HepG2 (cell line): ENCODE measurements around the gene PPM1H.

Source experiments
- ATF4 ChIP-seq, 2 experiments: fragments of 450-650 bp in 1 of 2; sonication (generic) in 1 of 2; formaldehyde crosslinking; IDR thresholded peaks; 2 replicates each; pipeline versions ENCODE4 v1.5.0 to v1.8.0; 2020 to 2022; ENCODE audit warnings: mild to moderate bottlenecking in 1 of 2, missing genetic modification reagents in 1 of 2
- ATF6 ChIP-seq: sonication (generic); formaldehyde crosslinking; conservative IDR thresholded peaks from 2 replicates; pipeline ENCODE4 v1.4.0; 2020; ENCODE audit warnings: missing genetic modification reagents
- BHLHE40 ChIP-seq: IDR thresholded peaks from 2 replicates; pipeline ENCODE4 v1.6.1; 2011; ENCODE audit warnings: low read length, improper control_type of control experiment
- EZH2 ChIP-seq: conservative IDR thresholded peaks from 2 replicates; pipeline ENCODE4 v1.6.1; 2012; ENCODE audit warnings: mild to moderate bottlenecking, low read depth, low read length, moderate library complexity
- HDAC2 ChIP-seq: sonication (generic); formaldehyde crosslinking; IDR thresholded peaks from 2 replicates; pipeline ENCODE4 v1.4.0; 2020; ENCODE audit warnings: missing genetic modification reagents
- STAG1 ChIP-seq: sonication (generic); formaldehyde crosslinking; IDR thresholded peaks from 2 replicates; pipeline ENCODE4 v1.4.0; 2020; ENCODE audit warnings: missing genetic modification reagents
- TCF7L2 ChIP-seq: IDR thresholded peaks from 2 replicates; pipeline ENCODE4 v1.6.1; 2011; ENCODE audit warnings: mild to moderate bottlenecking, low read depth, low read length, moderate library complexity
- TEAD2 ChIP-seq: sonication (generic); formaldehyde crosslinking; IDR thresholded peaks from 2 replicates; pipeline ENCODE4 v1.9.0; 2021; ENCODE audit warnings: missing genetic modification reagents
- ZBTB8A ChIP-seq: sonication (generic); formaldehyde crosslinking; IDR thresholded peaks from 2 replicates; pipeline ENCODE4 v1.4.0; 2020; ENCODE audit warnings: mild to moderate bottlenecking, low read depth, missing genetic modification reagents, borderline replicate concordance
- TF ChIP-seq, protein P1 (sequence below): sonication (generic); formaldehyde crosslinking; IDR thresholded peaks from 2 replicates; pipeline ENCODE4 v1.8.1; 2023; ENCODE audit warnings: mild to moderate bottlenecking, moderate library complexity, missing genetic modification reagents
- TF ChIP-seq, protein P2 (sequence below): sonication (generic); formaldehyde crosslinking; IDR thresholded peaks from 2 replicates; pipeline ENCODE4 v1.8.0; 2022; ENCODE audit warnings: missing genetic modification reagents, low read depth, mild to moderate bottlenecking, borderline replicate concordance
- TF ChIP-seq, protein P3 (sequence below): IDR thresholded peaks from 2 replicates; pipeline ENCODE4 v1.6.1; 2016

- TF ChIP-seq EZH2: no peak
- no peak for TF ChIP-seq BHLHE40
- TF ChIP-seq TCF7L2: no peak
- TF ChIP-seq, protein P1, sequence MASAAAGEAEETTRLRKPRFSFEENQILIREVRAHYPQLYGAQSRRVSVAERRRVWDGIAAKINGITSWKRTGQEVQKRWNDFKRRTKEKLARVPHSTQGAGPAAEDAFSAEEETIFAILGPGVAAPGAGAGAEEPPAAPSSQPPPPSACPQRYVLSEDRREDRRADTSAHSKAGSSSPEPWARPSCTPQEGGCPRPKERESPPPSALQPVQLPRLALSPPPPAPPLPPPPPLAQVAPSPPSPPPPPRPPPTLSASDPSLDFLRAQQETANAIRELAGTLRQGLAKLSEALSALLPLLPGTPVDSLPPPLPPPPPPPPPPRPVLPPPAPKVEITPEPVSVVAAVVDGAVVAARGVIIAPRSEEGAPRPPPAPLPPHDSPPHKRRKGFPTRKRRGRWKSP (CRISPR knock-in tag): no peak
- TF ChIP-seq ATF6: no peak
- TF ChIP-seq, protein P2, sequence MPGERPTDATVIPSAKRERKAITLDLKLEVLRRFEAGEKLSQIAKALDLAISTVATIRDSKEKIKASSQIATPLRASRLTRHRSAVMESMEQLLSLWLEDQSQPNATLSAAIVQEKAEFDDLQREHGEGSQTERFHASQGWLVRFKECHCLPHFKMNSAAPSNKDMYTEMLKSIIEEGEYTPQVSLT: no peak
- no peak for TF ChIP-seq HDAC2 (CRISPR knock-in tag)
- TF ChIP-seq ZBTB8A: no peak
- TF ChIP-seq TEAD2: no peak
- TF ChIP-seq, protein P3, sequence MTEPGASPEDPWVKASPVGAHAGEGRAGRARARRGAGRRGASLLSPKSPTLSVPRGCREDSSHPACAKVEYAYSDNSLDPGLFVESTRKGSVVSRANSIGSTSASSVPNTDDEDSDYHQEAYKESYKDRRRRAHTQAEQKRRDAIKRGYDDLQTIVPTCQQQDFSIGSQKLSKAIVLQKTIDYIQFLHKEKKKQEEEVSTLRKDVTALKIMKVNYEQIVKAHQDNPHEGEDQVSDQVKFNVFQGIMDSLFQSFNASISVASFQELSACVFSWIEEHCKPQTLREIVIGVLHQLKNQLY (CRISPR knock-in tag): no peak
- TF ChIP-seq STAG1: no peak
- no peak for TF ChIP-seq ATF4 (CRISPR knock-in tag; IDR thresholded peaks at IDR 0.05)
Measured at GRCh38 chr12:62873826-62874448, 61.0 kb downstream of the PPM1H start.
